HepG2 (cell line): ENCODE results near the gene C2. TPM values are rescaled to one million over a fixed set of nuclear protein-coding genes. Genes with fewer than 3 reads are reported as not detected.

Source experiments
- ARID4A ChIP-seq: sonication (generic); formaldehyde crosslinking; IDR thresholded peaks from 2 replicates; pipeline ENCODE4 v1.5.0; 2020; ENCODE audit warnings: mild to moderate bottlenecking, missing genetic modification reagents, borderline replicate concordance
- E2F5 ChIP-seq: sonication (generic); formaldehyde crosslinking; conservative IDR thresholded peaks from 2 replicates; pipeline ENCODE4 v1.4.0; 2020; ENCODE audit warnings: missing genetic modification reagents
- ELF1 ChIP-seq: sonication (generic); formaldehyde crosslinking; IDR thresholded peaks from 2 replicates; pipeline ENCODE4 v1.4.0; 2020; ENCODE audit warnings: missing genetic modification reagents
- HNF1A ChIP-seq, 2 experiments: sonication (generic) in 1 of 2; formaldehyde crosslinking in 1 of 2; IDR thresholded peaks; 2 replicates each; pipeline versions ENCODE4 v1.4.0 to v1.6.1; 2016 to 2020; ENCODE audit warnings: borderline replicate concordance in 1 of 2, low read depth in 1 of 2, mild to moderate bottlenecking in 1 of 2, missing genetic modification reagents in 1 of 2
- MXD3 ChIP-seq: IDR thresholded peaks from 2 replicates; pipeline ENCODE4 v1.6.1; 2016; ENCODE audit warnings: mild to moderate bottlenecking, missing biosample characterization, missing genetic modification reagents
- NCOA1 ChIP-seq: sonication (generic); formaldehyde crosslinking; IDR thresholded peaks from 2 replicates; pipeline ENCODE4 v1.9.0; 2021; ENCODE audit warnings: missing genetic modification reagents
- SOX13 ChIP-seq, 3 experiments: fragments of 450-650 bp in 1 of 3; sonication (generic) in 1 of 3; formaldehyde crosslinking in 1 of 3; IDR thresholded peaks in 2 of 3; conservative IDR thresholded peaks in 1 of 3; 2 replicates each; pipeline versions ENCODE4 v1.5.0 to v1.6.1; 2016 to 2020; ENCODE audit warnings: antibody characterized with exemption in 1 of 3, mild to moderate bottlenecking in 1 of 3, missing compliant biosample characterization in 1 of 3, missing genetic modification reagents in 1 of 3, moderate library complexity in 1 of 3
- TBX2 ChIP-seq: sonication (generic); formaldehyde crosslinking; IDR thresholded peaks from 2 replicates; pipeline ENCODE4 v1.5.0; 2020; ENCODE audit warnings: missing genetic modification reagents, mild to moderate bottlenecking, borderline replicate concordance
- ZBTB46 ChIP-seq: sonication (generic); formaldehyde crosslinking; IDR thresholded peaks from 2 replicates; pipeline ENCODE4 v1.4.0; 2020; ENCODE audit warnings: mild to moderate bottlenecking, missing genetic modification reagents, borderline replicate concordance
- ZNF10 ChIP-seq: sonication (generic); formaldehyde crosslinking; IDR thresholded peaks from 2 replicates; pipeline ENCODE4 v1.4.0; 2020; ENCODE audit warnings: mild to moderate bottlenecking, low read depth, missing genetic modification reagents, borderline replicate concordance
- ZNF331 ChIP-seq: sonication (generic); formaldehyde crosslinking; IDR thresholded peaks from 2 replicates; pipeline ENCODE4 v1.4.0; 2020; ENCODE audit warnings: missing genetic modification reagents
- polyA plus RNA-seq, 8 experiments: library from polyadenylated mRNA; depleted of rRNA in 3 of 8; stranded (reverse) in 7 of 8; unstranded in 1 of 8; fragments of >200 nt; fragmentation: Illumina TruSeq in 4 of 8; extraction: Trizol in 4 of 8; gene quantifications; 2 replicates each; pipeline versions ENCODE4 v1.2.1 to v1.2.3, GENCODE V29; 2011 to 2016; ENCODE audit warnings: low read depth in 4 of 8, missing spikeins in 1 of 8, mixed read lengths in 1 of 8; ENCODE audit not compliant: insufficient read depth in 1 of 8
- total RNA-seq, 5 experiments: library from RNA; depleted of rRNA; stranded (reverse); fragments of >200 nt; fragmentation: Illumina TruSeq; extraction: Trizol; gene quantifications; 2 replicates each; pipeline ENCODE4 v1.2.3, GENCODE V29; 2016; ENCODE audit warnings: low read depth in 1 of 5

C2 gene
- total and polyA plus RNA-seq, 2 of the 13 experiments (the other 11 are each of a cell fraction or from before 2014, with no cell fraction given) = 165 to 307 TPM

- TF ChIP-seq ARID4A (CRISPR knock-in tag) = peak; percentile 99
- 0 out of 2 replicates have a peak, but pooled peaks have one; percentile 61 for TF ChIP-seq ZBTB46 (CRISPR knock-in tag)
- peak; percentile 53 for TF ChIP-seq E2F5 (CRISPR knock-in tag)
- TF ChIP-seq HNF1A (IDR thresholded peaks at IDR 0.05; ENCODE audit: low read depth) = peak; percentile 23; the same call in 1 of the 2 replicates
- TF ChIP-seq HNF1A (CRISPR knock-in tag; IDR thresholded peaks at IDR 0.05; ENCODE audit: borderline replicate concordance) = peak; percentile 58
- peak; percentile 98 for TF ChIP-seq ELF1 (CRISPR knock-in tag)
- TF ChIP-seq SOX13 (IDR thresholded peaks at IDR 0.05) = no peak
- TF ChIP-seq SOX13 (CRISPR knock-in tag; conservative IDR thresholded peaks at IDR 0.05 in 1 of 2, IDR thresholded peaks at IDR 0.05 in 1 of 2) = peak in 1 of 2 experiments; percentile 48; a peak in 1 of 4 replicates
- TF ChIP-seq MXD3 (CRISPR knock-in tag) = peak; percentile 66
- peak; percentile 95 for TF ChIP-seq TBX2 (CRISPR knock-in tag)
- peak; percentile 78 for TF ChIP-seq ZNF331
- no peak for TF ChIP-seq ZNF10 (CRISPR knock-in tag)
- peak; percentile 90 for TF ChIP-seq NCOA1
Observed at GRCh38 chr6:31971993-31972708, 44.6 kb downstream of the C2 start, which contains the start of gene DXO (continued).
